ENCODE data around the gene TIMP3.

TIMP3 gene

GRCh38 chr22:32808038-32808445, 6.5 kb downstream of the TIMP3 start:
- DNase-seq (ENCODE audit: low spot score) = no peak

- no peak for DNase-seq (ENCODE audit: low spot score)
Observed at GRCh38 chr22:32809786-32810554, 8.5 kb downstream of the TIMP3 start.

- no peak for DNase-seq (ENCODE audit: low spot score)
Observed at GRCh38 chr22:32810555-32811133, 9.1 kb downstream of the TIMP3 start.

- DNase-seq (ENCODE audit: low spot score) = no peak
Observed at GRCh38 chr22:32811788-32812545, 10.5 kb downstream of the TIMP3 start.

- DNase-seq (ENCODE audit: low spot score) = no peak
Observed at GRCh38 chr22:32814285-32814860, 12.9 kb downstream of the TIMP3 start.

- DNase-seq (ENCODE audit: low spot score) = no peak
Observed at GRCh38 chr22:32815059-32815458, 13.6 kb downstream of the TIMP3 start.

- DNase-seq (ENCODE audit: low spot score) = no peak
Observed at GRCh38 chr22:32815943-32816342, 14.4 kb downstream of the TIMP3 start.

- no peak for DNase-seq (ENCODE audit: low spot score)
Observed at GRCh38 chr22:32817137-32817730, 15.7 kb downstream of the TIMP3 start.

GRCh38 chr22:32818446-32819115, 17.1 kb downstream of the TIMP3 start:
- DNase-seq (ENCODE audit: low spot score) = no peak

GRCh38 chr22:32819120-32819519, 17.6 kb downstream of the TIMP3 start:
- DNase-seq (ENCODE audit: low spot score) = no peak

- no peak for DNase-seq (ENCODE audit: low spot score)
Observed at GRCh38 chr22:32820131-32821119, 18.9 kb downstream of the TIMP3 start.

- no peak for DNase-seq (ENCODE audit: low spot score)
Observed at GRCh38 chr22:32822179-32822877, 20.8 kb downstream of the TIMP3 start.

- no peak for DNase-seq (ENCODE audit: low spot score)
Observed at GRCh38 chr22:32823024-32823730, 21.7 kb downstream of the TIMP3 start.

GRCh38 chr22:32824531-32825312, 23.2 kb downstream of the TIMP3 start:
- DNase-seq (ENCODE audit: low spot score) = no peak

- DNase-seq (ENCODE audit: low spot score) = no peak
Observed at GRCh38 chr22:32826537-32826936, 25.0 kb downstream of the TIMP3 start.

GRCh38 chr22:32827049-32827602, 25.6 kb downstream of the TIMP3 start:
- DNase-seq (ENCODE audit: low spot score) = no peak

- no peak for DNase-seq (ENCODE audit: low spot score)
Observed at GRCh38 chr22:32828150-32828549, 26.6 kb downstream of the TIMP3 start.

- DNase-seq (ENCODE audit: low spot score) = no peak
Observed at GRCh38 chr22:32828561-32828960, 27.1 kb downstream of the TIMP3 start.

Measured in globus pallidus (tissue), 1 donor.